ENCODE results near the gene KLC1.

The KLC1 gene

GRCh38 chr14:103703433-103704385 is 74.7 kb downstream of the KLC1 start:
- H3K36me3 Mint-ChIP-seq (ENCODE audit: low read depth) = peaks cover 100% of the 10 kb centered on the region
- intact Hi-C loops (cut with micrococcal nuclease) = no loop called here
- H3K4me3 Mint-ChIP-seq = no peak overlapping the region

DNA sequence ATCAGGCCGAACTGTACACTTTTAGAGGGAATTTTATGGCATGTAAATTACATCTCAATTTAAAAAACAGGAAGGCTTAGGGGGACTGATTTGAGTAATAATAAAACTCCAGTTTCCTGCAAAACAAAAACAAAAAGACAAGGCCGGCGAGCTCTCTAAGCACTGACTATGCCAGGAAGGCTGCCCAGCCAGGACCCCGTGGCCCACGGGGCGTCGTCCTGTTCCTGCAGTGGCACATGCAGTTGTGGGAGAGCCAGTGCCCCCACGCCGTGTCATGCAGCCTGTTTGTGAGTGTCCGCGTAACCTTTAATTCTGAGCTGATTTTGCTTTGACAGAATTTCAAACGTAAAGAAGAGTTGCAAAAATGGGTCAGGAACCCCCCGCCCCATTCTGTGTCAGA is 75.7 kb downstream of the KLC1 start:
- H3K9me3 Mint-ChIP-seq = no peaks in the 10 kb centered on the region
- peaks cover 42% of the 10 kb centered on the region for H3K4me1 Mint-ChIP-seq (ENCODE audit: low read depth)
- peak overlapping the region; percentile 19 for H3K27ac Mint-ChIP-seq
- no peaks in the 10 kb centered on the region for H3K27me3 Mint-ChIP-seq
- H3K36me3 Mint-ChIP-seq (ENCODE audit: low read depth) = peaks cover 100% of the 10 kb centered on the region
- no peak overlapping the region for H3K4me3 Mint-ChIP-seq
- intact Hi-C loops (cut with micrococcal nuclease) = no loop called here

More at GRCh38 chr14:103703433-103704385, 74.7 kb downstream of the KLC1 start:
- H3K27ac Mint-ChIP-seq = peak overlapping the region; percentile 42
- peaks cover 43% of the 10 kb centered on the region for H3K4me1 Mint-ChIP-seq (ENCODE audit: low read depth)
- H3K9me3 Mint-ChIP-seq = no peaks in the 10 kb centered on the region
- no peaks in the 10 kb centered on the region for H3K27me3 Mint-ChIP-seq

GRCh38 chr14:103705118-103705503 is 76.1 kb downstream of the KLC1 start:
- Mint-ChIP-seq H3K36me3 (ENCODE audit: low read depth) (peaks cover 100% of the 10 kb centered on the region), H3K4me3 (no peak overlapping the region), H3K27ac (peak overlapping the region; percentile 19), H3K27me3 (no peaks in the 10 kb centered on the region), H3K4me1 (ENCODE audit: low read depth) (peaks cover 39% of the 10 kb centered on the region), H3K9me3 (no peaks in the 10 kb centered on the region)
- intact Hi-C loops (cut with micrococcal nuclease) = no loop called here

GRCh38 chr14:103705504-103706284 is 76.7 kb downstream of the KLC1 start:
- peaks cover 39% of the 10 kb centered on the region for H3K4me1 Mint-ChIP-seq (ENCODE audit: low read depth)
- no peaks in the 10 kb centered on the region for H3K27me3 Mint-ChIP-seq
- no peak overlapping the region for H3K27ac Mint-ChIP-seq
- no peaks in the 10 kb centered on the region for H3K9me3 Mint-ChIP-seq
- no peak overlapping the region for H3K4me3 Mint-ChIP-seq
- H3K36me3 Mint-ChIP-seq (ENCODE audit: low read depth) = peaks cover 95% of the 10 kb centered on the region
- intact Hi-C loops (cut with micrococcal nuclease) = no loop called here

DNA sequence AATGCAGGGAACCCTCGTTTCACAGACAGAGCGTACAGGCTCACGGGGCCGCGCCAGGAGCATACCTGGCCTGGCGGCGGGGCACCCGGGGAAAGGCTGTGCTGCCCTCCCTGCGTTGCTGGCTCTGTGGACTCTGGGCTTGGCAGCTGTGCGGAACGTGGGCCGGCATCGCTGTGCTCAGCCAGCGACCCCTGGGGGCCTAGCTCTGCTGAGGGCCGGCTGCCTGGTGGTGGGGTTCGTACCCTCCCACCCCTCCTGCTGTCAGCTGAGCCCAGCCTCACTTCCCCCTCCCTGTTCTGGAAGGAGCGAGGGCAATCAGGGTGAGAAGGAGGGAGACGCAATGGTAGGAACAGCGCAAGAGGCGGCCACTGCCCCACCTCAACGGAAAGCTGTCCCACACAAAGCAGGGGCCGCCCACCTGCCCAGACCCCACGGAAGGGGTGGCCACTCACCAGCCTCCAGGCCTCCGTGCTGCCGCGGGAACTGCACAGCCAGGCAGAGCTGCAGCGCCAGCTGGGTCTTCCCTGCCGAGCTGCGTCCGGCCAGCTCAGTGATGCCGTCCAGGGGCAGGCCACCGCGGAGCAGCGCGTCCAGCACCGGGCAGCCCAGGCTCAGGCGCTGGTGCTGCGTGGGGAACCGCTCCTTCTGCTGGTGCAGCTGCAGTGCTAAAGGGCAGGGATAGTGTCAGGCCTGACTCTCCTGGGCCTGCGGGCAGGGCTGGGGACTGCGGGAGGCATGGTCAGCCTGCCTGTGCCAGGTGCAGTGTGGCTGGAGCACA is 77.7 kb downstream of the KLC1 start:
- intact Hi-C loops (cut with micrococcal nuclease) = no loop called here
- H3K27me3 Mint-ChIP-seq = no peaks in the 10 kb centered on the region
- no peak overlapping the region for H3K4me3 Mint-ChIP-seq

DNA sequence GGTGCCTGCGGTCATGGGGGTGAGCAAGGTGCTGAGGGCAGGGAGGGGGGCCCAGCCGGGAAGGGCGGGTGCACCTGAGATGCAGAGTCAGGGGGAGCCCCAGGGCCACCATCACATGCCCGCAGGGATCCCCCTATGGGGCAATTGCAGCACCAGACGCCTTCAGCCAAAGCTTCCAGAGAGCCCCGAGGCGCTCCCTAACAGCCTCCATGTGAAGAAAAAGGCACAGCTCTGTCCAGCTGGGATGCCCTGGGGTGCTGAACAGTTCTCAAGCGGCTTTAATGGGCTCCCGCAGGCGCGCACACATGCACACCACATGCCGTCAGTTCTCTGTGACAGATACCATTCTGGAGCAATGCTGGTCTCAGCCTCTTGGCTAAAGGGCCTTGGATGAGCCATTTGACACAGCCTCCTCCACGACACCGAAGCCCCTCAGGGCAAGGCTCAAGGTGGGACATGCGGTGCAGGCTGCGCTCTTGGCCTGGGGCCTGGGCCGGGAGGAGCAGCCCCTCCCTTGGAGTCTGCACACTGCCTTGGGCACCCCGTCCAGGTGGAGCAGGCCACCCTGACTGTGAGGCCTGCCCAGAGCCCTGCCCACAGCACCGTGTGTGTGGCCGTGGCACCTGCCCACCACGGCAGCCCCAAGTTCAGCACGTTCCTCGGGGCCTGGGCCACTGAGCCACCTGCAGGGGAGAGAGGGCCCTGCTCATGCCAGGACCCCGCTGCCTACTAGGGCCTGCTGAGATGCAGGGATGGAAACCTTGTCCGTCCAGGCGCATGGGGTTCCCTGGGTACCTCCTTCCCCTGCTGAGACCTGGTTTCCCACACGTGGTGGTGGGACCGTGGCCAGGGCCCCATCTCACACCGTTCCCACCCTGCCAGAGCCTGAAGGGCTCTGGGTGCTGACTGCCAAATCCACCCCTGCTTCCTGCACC is 78.6 kb downstream of the KLC1 start:
- Mint-ChIP-seq H3K36me3 (ENCODE audit: low read depth) (peaks cover 76% of the 10 kb centered on the region), H3K27ac (no peak overlapping the region), H3K4me1 (ENCODE audit: low read depth) (peaks cover 35% of the 10 kb centered on the region), H3K4me3 (no peak overlapping the region), H3K27me3 (no peaks in the 10 kb centered on the region), H3K9me3 (no peaks in the 10 kb centered on the region)
- intact Hi-C loops (cut with micrococcal nuclease) = no loop called here

More for the DNA sequence above, 77.7 kb downstream of the KLC1 start:
- peaks cover 84% of the 10 kb centered on the region for H3K36me3 Mint-ChIP-seq (ENCODE audit: low read depth)
- peaks cover 35% of the 10 kb centered on the region for H3K4me1 Mint-ChIP-seq (ENCODE audit: low read depth)
- no peaks in the 10 kb centered on the region for H3K9me3 Mint-ChIP-seq
- H3K27ac Mint-ChIP-seq = no peak overlapping the region

DNA sequence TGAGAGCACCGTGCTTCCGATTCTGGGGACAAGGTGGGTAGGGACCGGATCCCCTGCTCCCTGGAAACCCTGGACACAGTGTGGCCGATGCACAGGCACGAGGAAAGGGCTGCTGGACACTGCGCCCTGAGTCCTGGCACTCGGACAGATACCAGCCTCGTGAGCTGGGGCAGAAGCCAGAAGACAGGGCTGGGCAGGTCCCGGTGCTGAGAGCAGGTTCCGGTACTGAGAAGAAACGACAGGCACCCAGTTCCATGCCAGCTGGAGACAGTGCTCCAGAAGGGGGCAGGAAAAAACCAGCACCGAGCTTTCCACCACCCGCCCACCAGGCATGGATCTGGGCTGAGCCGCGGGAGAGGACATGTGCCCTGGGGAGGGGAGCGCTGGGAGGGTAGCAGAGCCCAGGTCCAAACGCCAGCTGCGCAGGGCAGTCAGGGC is 79.8 kb downstream of the KLC1 start:
- intact Hi-C loops (cut with micrococcal nuclease) = no loop called here
- no peaks in the 10 kb centered on the region for H3K9me3 Mint-ChIP-seq
- no peak overlapping the region for H3K4me3 Mint-ChIP-seq
- H3K27me3 Mint-ChIP-seq = no peaks in the 10 kb centered on the region
- H3K27ac Mint-ChIP-seq = no peak overlapping the region
- peaks cover 24% of the 10 kb centered on the region for H3K4me1 Mint-ChIP-seq (ENCODE audit: low read depth)
- peaks cover 64% of the 10 kb centered on the region for H3K36me3 Mint-ChIP-seq (ENCODE audit: low read depth)

GRCh38 chr14:103709814-103710213 is 80.8 kb downstream of the KLC1 start:
- Mint-ChIP-seq H3K9me3 (no peaks in the 10 kb centered on the region), H3K27ac (no peak overlapping the region), H3K36me3 (ENCODE audit: low read depth) (peaks cover 54% of the 10 kb centered on the region), H3K27me3 (no peaks in the 10 kb centered on the region), H3K4me3 (no peak overlapping the region), H3K4me1 (ENCODE audit: low read depth) (peaks cover 24% of the 10 kb centered on the region)
- intact Hi-C loops (cut with micrococcal nuclease) = no loop called here

DNA sequence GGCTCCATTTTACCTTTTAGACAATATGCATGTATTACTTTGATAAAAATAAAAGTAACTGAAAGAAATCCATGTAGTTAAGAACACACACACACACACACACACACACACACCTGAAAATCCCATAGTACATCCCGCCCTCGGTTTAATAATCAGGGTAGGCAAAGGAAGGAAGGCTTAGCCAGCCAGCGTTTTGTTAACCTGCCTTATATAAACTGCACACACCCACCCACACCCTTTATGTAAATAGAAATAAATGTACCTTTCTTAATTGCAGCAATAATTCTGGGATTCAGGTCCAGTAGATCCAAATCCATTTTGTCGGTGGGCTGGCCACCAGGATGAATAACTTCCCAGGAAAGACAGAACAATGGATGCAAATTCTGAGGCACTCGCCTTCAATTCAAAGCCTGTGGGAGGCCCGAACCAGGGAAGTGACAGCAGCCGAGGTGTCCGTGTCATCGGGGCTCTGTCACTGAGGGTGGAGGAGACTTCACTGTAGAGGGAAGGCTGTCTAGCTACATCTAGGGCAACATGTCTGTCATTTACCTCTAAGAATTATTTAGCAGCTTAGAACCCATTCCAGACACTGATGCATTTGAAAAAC is 81.9 kb downstream of the KLC1 start:
- H3K4me1 Mint-ChIP-seq (ENCODE audit: low read depth) = peaks cover 24% of the 10 kb centered on the region
- no peaks in the 10 kb centered on the region for H3K9me3 Mint-ChIP-seq
- no peak overlapping the region for H3K4me3 Mint-ChIP-seq
- intact Hi-C loops (cut with micrococcal nuclease) = no loop called here
- H3K27ac Mint-ChIP-seq = no peak overlapping the region
- H3K27me3 Mint-ChIP-seq = no peaks in the 10 kb centered on the region
- peaks cover 49% of the 10 kb centered on the region for H3K36me3 Mint-ChIP-seq (ENCODE audit: low read depth)

GRCh38 chr14:103711516-103712431 is 82.8 kb downstream of the KLC1 start:
- H3K36me3 Mint-ChIP-seq (ENCODE audit: low read depth) = peaks cover 40% of the 10 kb centered on the region
- no peak overlapping the region for H3K27ac Mint-ChIP-seq

GRCh38 chr14:103712633-103713247 is 83.7 kb downstream of the KLC1 start:
- intact Hi-C loops (cut with micrococcal nuclease) = no loop called here
- peaks cover 37% of the 10 kb centered on the region for H3K4me1 Mint-ChIP-seq (ENCODE audit: low read depth)
- H3K9me3 Mint-ChIP-seq = no peaks in the 10 kb centered on the region
- no peaks in the 10 kb centered on the region for H3K27me3 Mint-ChIP-seq
- H3K27ac Mint-ChIP-seq = no peak overlapping the region
- H3K36me3 Mint-ChIP-seq (ENCODE audit: low read depth) = peaks cover 37% of the 10 kb centered on the region
- H3K4me3 Mint-ChIP-seq = no peak overlapping the region

More at GRCh38 chr14:103711516-103712431, 82.8 kb downstream of the KLC1 start:
- H3K27me3 Mint-ChIP-seq = no peaks in the 10 kb centered on the region
- H3K4me1 Mint-ChIP-seq (ENCODE audit: low read depth) = peaks cover 28% of the 10 kb centered on the region
- H3K9me3 Mint-ChIP-seq = no peaks in the 10 kb centered on the region
- intact Hi-C loops (cut with micrococcal nuclease) = no loop called here
- no peak overlapping the region for H3K4me3 Mint-ChIP-seq
